ENCODE measurements around the gene STAG3. TPM values are rescaled to one million over a fixed set of nuclear protein-coding genes. Genes with fewer than 3 reads are reported as not detected.
"Not testable (repeated sequence)": the region's sequence is repeated elsewhere in the genome, so short reads cannot be mapped to it uniquely, and the experiment has no call there.

The STAG3 gene
- total and polyA plus RNA-seq, 2 donors (not counting 3 experiments of a cell fraction or from before 2014, with no cell fraction given) = 0.29 to 1.4 TPM

- H3K4me3 ChIP-seq (replicated peaks in 1 of 3; ENCODE audit: insufficient read depth in 1 of 3, low read depth in 1 of 3, low read length in 3 of 3); H3K4me2 ChIP-seq (ENCODE audit: insufficient read depth, low read length); dilution Hi-C loops (cut with MboI; ENCODE audit: extremely low pct_ligation_motif_present, low sequenced_read_pairs); FAIRE-seq; DNase-seq (ENCODE audit: low read depth, low spot score); CTCF ChIA-PET; H3K9me3 ChIP-seq (replicated peaks; ENCODE audit: control insufficient read depth, insufficient read depth, low read length); H3K27ac ChIP-seq (ENCODE audit: insufficient read depth, low read depth, low read length); H3K9me1 ChIP-seq (replicated peaks; ENCODE audit: control insufficient read depth, extremely low read depth, insufficient read depth, low read length); H2AFZ ChIP-seq (ENCODE audit: low read depth, low read length); intact Hi-C loops (cut with micrococcal nuclease); POLR2A ChIA-PET; H3K79me2 ChIP-seq (ENCODE audit: control insufficient read depth, insufficient read depth, low read length); H3K9ac ChIP-seq (replicated peaks; ENCODE audit: extremely low read depth, insufficient read depth, low read length); H3K4me1 ChIP-seq (ENCODE audit: control insufficient read depth, extremely low read depth, insufficient read depth, low read length); BruUV-seq (replicated peaks); H4K20me1 ChIP-seq (replicated peaks; ENCODE audit: control insufficient read depth, extremely low read depth, insufficient read depth, low read length); H3K36me3 ChIP-seq (ENCODE audit: control insufficient read depth in 2 of 2, extremely low read depth in 1 of 2, insufficient read depth in 2 of 2, low read length in 2 of 2); H3K27me3 ChIP-seq (ENCODE audit: control insufficient read depth in 2 of 2, insufficient read depth in 2 of 2, low read length in 2 of 2): not testable (repeated sequence)
Observed at GRCh38 chr7:100234660-100235317, 57.1 kb downstream of the STAG3 start.

GRCh38 chr7:100239975-100240374, 62.3 kb downstream of the STAG3 start:
- H2AFZ ChIP-seq (ENCODE audit: low read depth, low read length); FAIRE-seq; H3K4me1 ChIP-seq (ENCODE audit: control insufficient read depth, extremely low read depth, insufficient read depth, low read length); H3K79me2 ChIP-seq (ENCODE audit: control insufficient read depth, insufficient read depth, low read length); H3K4me2 ChIP-seq (ENCODE audit: insufficient read depth, low read length); DNase-seq (ENCODE audit: low read depth, low spot score); H3K27me3 ChIP-seq (ENCODE audit: control insufficient read depth in 2 of 2, insufficient read depth in 2 of 2, low read length in 2 of 2); intact Hi-C loops (cut with micrococcal nuclease); H3K9ac ChIP-seq (replicated peaks; ENCODE audit: extremely low read depth, insufficient read depth, low read length); H3K9me1 ChIP-seq (replicated peaks; ENCODE audit: control insufficient read depth, extremely low read depth, insufficient read depth, low read length); CTCF ChIA-PET; H3K36me3 ChIP-seq (ENCODE audit: control insufficient read depth in 2 of 2, extremely low read depth in 1 of 2, insufficient read depth in 2 of 2, low read length in 2 of 2); dilution Hi-C loops (cut with MboI; ENCODE audit: extremely low pct_ligation_motif_present, low sequenced_read_pairs); POLR2A ChIA-PET; H3K27ac ChIP-seq (ENCODE audit: insufficient read depth, low read depth, low read length); H4K20me1 ChIP-seq (replicated peaks; ENCODE audit: control insufficient read depth, extremely low read depth, insufficient read depth, low read length); H3K4me3 ChIP-seq (replicated peaks in 1 of 3; ENCODE audit: insufficient read depth in 1 of 3, low read depth in 1 of 3, low read length in 3 of 3); BruUV-seq (replicated peaks); H3K9me3 ChIP-seq (replicated peaks; ENCODE audit: control insufficient read depth, insufficient read depth, low read length): not testable (repeated sequence)

- H3K36me3 ChIP-seq (ENCODE audit: control insufficient read depth in 2 of 2, extremely low read depth in 1 of 2, insufficient read depth in 2 of 2, low read length in 2 of 2); H3K4me1 ChIP-seq (ENCODE audit: control insufficient read depth, extremely low read depth, insufficient read depth, low read length); H3K9me1 ChIP-seq (replicated peaks; ENCODE audit: control insufficient read depth, extremely low read depth, insufficient read depth, low read length); H3K9me3 ChIP-seq (replicated peaks; ENCODE audit: control insufficient read depth, insufficient read depth, low read length); DNase-seq (ENCODE audit: low read depth, low spot score); H3K9ac ChIP-seq (replicated peaks; ENCODE audit: extremely low read depth, insufficient read depth, low read length); intact Hi-C loops (cut with micrococcal nuclease); POLR2A ChIA-PET; H3K4me3 ChIP-seq (replicated peaks in 1 of 3; ENCODE audit: insufficient read depth in 1 of 3, low read depth in 1 of 3, low read length in 3 of 3); H3K27me3 ChIP-seq (ENCODE audit: control insufficient read depth in 2 of 2, insufficient read depth in 2 of 2, low read length in 2 of 2); H3K4me2 ChIP-seq (ENCODE audit: insufficient read depth, low read length); H3K27ac ChIP-seq (ENCODE audit: insufficient read depth, low read depth, low read length); dilution Hi-C loops (cut with MboI; ENCODE audit: extremely low pct_ligation_motif_present, low sequenced_read_pairs); H4K20me1 ChIP-seq (replicated peaks; ENCODE audit: control insufficient read depth, extremely low read depth, insufficient read depth, low read length); FAIRE-seq; BruUV-seq (replicated peaks); H3K79me2 ChIP-seq (ENCODE audit: control insufficient read depth, insufficient read depth, low read length); CTCF ChIA-PET; H2AFZ ChIP-seq (ENCODE audit: low read depth, low read length): not testable (repeated sequence)
Observed at GRCh38 chr7:100243385-100243784, 65.7 kb downstream of the STAG3 start.

GRCh38 chr7:100244988-100245605, 67.4 kb downstream of the STAG3 start:
- H3K4me3 ChIP-seq (replicated peaks in 1 of 3; ENCODE audit: insufficient read depth in 1 of 3, low read depth in 1 of 3, low read length in 3 of 3); H3K4me2 ChIP-seq (ENCODE audit: insufficient read depth, low read length); H4K20me1 ChIP-seq (replicated peaks; ENCODE audit: control insufficient read depth, extremely low read depth, insufficient read depth, low read length); H3K27ac ChIP-seq (ENCODE audit: insufficient read depth, low read depth, low read length); H3K27me3 ChIP-seq (ENCODE audit: control insufficient read depth in 2 of 2, insufficient read depth in 2 of 2, low read length in 2 of 2); H3K9me3 ChIP-seq (replicated peaks; ENCODE audit: control insufficient read depth, insufficient read depth, low read length); H3K79me2 ChIP-seq (ENCODE audit: control insufficient read depth, insufficient read depth, low read length); BruUV-seq (replicated peaks); H3K9me1 ChIP-seq (replicated peaks; ENCODE audit: control insufficient read depth, extremely low read depth, insufficient read depth, low read length); H3K4me1 ChIP-seq (ENCODE audit: control insufficient read depth, extremely low read depth, insufficient read depth, low read length); H3K9ac ChIP-seq (replicated peaks; ENCODE audit: extremely low read depth, insufficient read depth, low read length); H2AFZ ChIP-seq (ENCODE audit: low read depth, low read length); DNase-seq (ENCODE audit: low read depth, low spot score); CTCF ChIA-PET; intact Hi-C loops (cut with micrococcal nuclease); dilution Hi-C loops (cut with MboI; ENCODE audit: extremely low pct_ligation_motif_present, low sequenced_read_pairs); FAIRE-seq; H3K36me3 ChIP-seq (ENCODE audit: control insufficient read depth in 2 of 2, extremely low read depth in 1 of 2, insufficient read depth in 2 of 2, low read length in 2 of 2): not testable (repeated sequence)
- POLR2A ChIA-PET = interaction anchor here (0.7 kb wide), 1 partner anchor 106 kb away, joined by 3 read pairs; no protein-coding TSS in a partner anchor

All from endothelial cell of umbilical vein (primary cell).